ENCODE measurements around the gene DNMT3L. TPM values are rescaled to one million over a fixed set of nuclear protein-coding genes. Genes with fewer than 3 reads are reported as not detected.
"Not testable (repeated sequence)": the region's sequence is repeated elsewhere in the genome, so short reads cannot be mapped to it uniquely, and the experiment has no call there.

Gene DNMT3L
- total RNA-seq, 4 donors from 2014 or later = not detected

GRCh38 chr21:44255511-44255981 is 6.2 kb downstream of the DNMT3L start:
- Histone ChIP-seq H3K36me3 (no peaks in the 10 kb centered on the region), H3K27me3 (no peaks in the 10 kb centered on the region), H3K4me3 (no peak overlapping the region), H3K27ac (no peak overlapping the region), H3K4me1 (no peaks in the 10 kb centered on the region), H3K9me3 (no peaks in the 10 kb centered on the region)
- no peak for TF ChIP-seq CTCF (IDR thresholded peaks at IDR 0.05)
- no peak for TF ChIP-seq POLR2A (IDR thresholded peaks at IDR 0.05)
- peak in 1 of 3 donors; percentile 34 for DNase-seq

GRCh38 chr21:44253832-44254710 is 7.6 kb downstream of the DNMT3L start:
- TF ChIP-seq CTCF (IDR thresholded peaks at IDR 0.05) (no peak), POLR2A (IDR thresholded peaks at IDR 0.05) (no peak)
- no peaks in the 10 kb centered on the region for H3K27me3 ChIP-seq
- peak in 2 of 3 donors; percentile 40 to 46 for DNase-seq

GRCh38 chr21:44249204-44250037 is 12.3 kb downstream of the DNMT3L start:
- not testable (repeated sequence) for DNase-seq

More at GRCh38 chr21:44253832-44254710, 7.6 kb downstream of the DNMT3L start:
- Histone ChIP-seq H3K36me3 (no peaks in the 10 kb centered on the region), H3K4me1 (no peaks in the 10 kb centered on the region), H3K9me3 (no peaks in the 10 kb centered on the region), H3K4me3 (no peak overlapping the region), H3K27ac (no peak overlapping the region)

GRCh38 chr21:44247904-44248303 is 13.8 kb downstream of the DNMT3L start:
- H3K36me3 ChIP-seq, H3K27me3 ChIP-seq, H3K9me3 ChIP-seq, H3K27ac ChIP-seq, H3K4me1 ChIP-seq, H3K4me3 ChIP-seq, DNase-seq: not testable (repeated sequence)

More at GRCh38 chr21:44249204-44250037, 12.3 kb downstream of the DNMT3L start:
- H3K4me1 ChIP-seq, H3K27me3 ChIP-seq, H3K27ac ChIP-seq, H3K36me3 ChIP-seq, H3K9me3 ChIP-seq, H3K4me3 ChIP-seq: not testable (repeated sequence)

GRCh38 chr21:44243980-44244379 is 17.7 kb downstream of the DNMT3L start:
- DNase-seq = not testable (repeated sequence)

GRCh38 chr21:44241281-44241680 is 20.4 kb downstream of the DNMT3L start:
- not testable (repeated sequence) for H3K27ac ChIP-seq, DNase-seq, H3K4me1 ChIP-seq, H3K36me3 ChIP-seq, H3K27me3 ChIP-seq, H3K4me3 ChIP-seq, H3K9me3 ChIP-seq

More at GRCh38 chr21:44243980-44244379, 17.7 kb downstream of the DNMT3L start:
- not testable (repeated sequence) for H3K27me3 ChIP-seq, H3K27ac ChIP-seq, H3K9me3 ChIP-seq, H3K4me1 ChIP-seq, H3K36me3 ChIP-seq, H3K4me3 ChIP-seq

GRCh38 chr21:44240842-44241241 is 20.9 kb downstream of the DNMT3L start, which contains the start of gene ICOSLG:
Gene ICOSLG, minus strand, starts transcription at chr21:44240943. Its CDS starts 126 bp downstream, at chr21:44240817.
- H3K27me3 ChIP-seq, H3K27ac ChIP-seq, DNase-seq, H3K9me3 ChIP-seq, H3K4me3 ChIP-seq, H3K36me3 ChIP-seq, H3K4me1 ChIP-seq: not testable (repeated sequence)

- H3K27me3 ChIP-seq, H3K4me3 ChIP-seq, DNase-seq, H3K4me1 ChIP-seq, H3K27ac ChIP-seq, H3K9me3 ChIP-seq, H3K36me3 ChIP-seq: not testable (repeated sequence)
Observed at GRCh38 chr21:44240353-44240752, 21.3 kb downstream of the DNMT3L start.

- H3K4me3 ChIP-seq, H3K36me3 ChIP-seq, H3K4me1 ChIP-seq, H3K27ac ChIP-seq, H3K9me3 ChIP-seq, DNase-seq, H3K27me3 ChIP-seq: not testable (repeated sequence)
Observed at GRCh38 chr21:44229561-44229960, 32.1 kb downstream of the DNMT3L start.

GRCh38 chr21:44228109-44228508 is 33.6 kb downstream of the DNMT3L start:
- not testable (repeated sequence) for H3K9me3 ChIP-seq, H3K36me3 ChIP-seq, H3K27me3 ChIP-seq, H3K4me3 ChIP-seq, H3K27ac ChIP-seq, H3K4me1 ChIP-seq, DNase-seq

- not testable (repeated sequence) for H3K27ac ChIP-seq, H3K27me3 ChIP-seq, DNase-seq, H3K9me3 ChIP-seq, H3K36me3 ChIP-seq, H3K4me1 ChIP-seq, H3K4me3 ChIP-seq
Observed at GRCh38 chr21:44227614-44228013, 34.1 kb downstream of the DNMT3L start.

GRCh38 chr21:44225605-44226004 is 36.1 kb downstream of the DNMT3L start:
- DNase-seq, H3K27me3 ChIP-seq, H3K27ac ChIP-seq, H3K36me3 ChIP-seq, H3K4me3 ChIP-seq, H3K4me1 ChIP-seq, H3K9me3 ChIP-seq: not testable (repeated sequence)

Data from Peyer's patch (tissue), 4 donors.